ENCODE data around the gene PAPOLB. TPM values are rescaled to one million over a fixed set of nuclear protein-coding genes. Genes with fewer than 3 reads are reported as not detected.

The PAPOLB gene
- total and polyA plus RNA-seq, 2 donors (not counting 3 experiments of a cell fraction or from before 2014, with no cell fraction given) = 0.07 TPM; not detected in 1

DNA sequence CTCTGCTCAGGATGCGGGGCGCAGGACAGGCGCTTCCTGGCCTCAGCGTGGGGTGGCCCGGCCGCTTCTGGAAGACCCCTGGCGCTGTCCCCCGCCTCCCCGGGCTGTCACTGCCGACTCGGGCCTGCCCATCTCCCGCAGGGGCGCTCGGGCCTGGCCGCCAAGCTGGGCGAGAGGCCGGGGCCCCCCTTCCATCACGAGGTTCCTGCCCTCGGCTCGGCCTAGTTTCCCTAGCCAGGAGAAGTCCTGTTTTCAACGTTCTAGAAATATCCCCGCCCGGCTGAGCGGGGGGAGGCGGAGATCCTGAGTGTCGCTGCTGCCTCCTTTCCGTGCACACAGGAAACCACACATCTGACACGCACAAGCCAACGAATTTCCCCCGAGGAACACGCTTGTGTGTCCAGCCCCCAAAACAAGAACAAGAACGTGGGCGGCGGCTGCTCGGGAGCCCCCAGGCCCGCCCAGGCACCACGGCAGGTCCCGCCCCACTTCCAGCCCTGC, 52.7 kb downstream of the PAPOLB start:
- intact Hi-C loops (cut with micrococcal nuclease) (no loop called here), dilution Hi-C loops (cut with MboI; ENCODE audit: extremely low pct_ligation_motif_present, low sequenced_read_pairs) (no loop called here)
- no peaks in the 10 kb centered on the region for H3K9me3 ChIP-seq (replicated peaks; ENCODE audit: control insufficient read depth, insufficient read depth, low read length)
- H3K4me1 ChIP-seq (ENCODE audit: control insufficient read depth, extremely low read depth, insufficient read depth, low read length) = no peaks in the 10 kb centered on the region
- POLR2A ChIA-PET = no interaction called here
- no peaks in the 10 kb centered on the region for H3K27me3 ChIP-seq (ENCODE audit: control insufficient read depth in 2 of 2, insufficient read depth in 2 of 2, low read length in 2 of 2)
- no peak overlapping the region for H3K4me3 ChIP-seq (replicated peaks in 1 of 3; ENCODE audit: insufficient read depth in 1 of 3, low read depth in 1 of 3, low read length in 3 of 3)
- H2AFZ ChIP-seq (ENCODE audit: low read depth, low read length) = no peak overlapping the region
- H3K4me2 ChIP-seq (ENCODE audit: insufficient read depth, low read length) = no peak overlapping the region
- no TSS peak for BruUV-seq (replicated peaks)
- H3K27ac ChIP-seq (ENCODE audit: insufficient read depth, low read depth, low read length) = no peak overlapping the region
- CTCF ChIA-PET = interaction anchor here (1.1 kb wide), 1 partner anchor 8 kb away, joined by 4 read pairs; no protein-coding TSS in a partner anchor
- H4K20me1 ChIP-seq (replicated peaks; ENCODE audit: control insufficient read depth, extremely low read depth, insufficient read depth, low read length) = no peaks in the 10 kb centered on the region
- H3K9ac ChIP-seq (replicated peaks; ENCODE audit: extremely low read depth, insufficient read depth, low read length) = no peak overlapping the region
- DNase-seq (ENCODE audit: low read depth, low spot score) (no peak), FAIRE-seq (no peak)
- TF ChIP-seq, protein P1, sequence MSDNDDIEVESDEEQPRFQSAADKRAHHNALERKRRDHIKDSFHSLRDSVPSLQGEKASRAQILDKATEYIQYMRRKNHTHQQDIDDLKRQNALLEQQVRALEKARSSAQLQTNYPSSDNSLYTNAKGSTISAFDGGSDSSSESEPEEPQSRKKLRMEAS (IDR thresholded peaks at IDR 0.05; ENCODE audit: insufficient read depth, insufficient read length) = no peak
- TF ChIP-seq FOS (IDR thresholded peaks at IDR 0.05; ENCODE audit: borderline replicate concordance, insufficient read depth, low read length) (no peak), JUN (IDR thresholded peaks at IDR 0.05; ENCODE audit: borderline replicate concordance, insufficient read depth, insufficient read length, low read depth) (no peak), POLR2AphosphoS5 (IDR thresholded peaks at IDR 0.05; ENCODE audit: insufficient read depth, low read depth, low read length) (no peak), POLR2A (IDR thresholded peaks at IDR 0.05; ENCODE audit: low read depth, low read length) (no peak), GATA2 (IDR thresholded peaks at IDR 0.05; ENCODE audit: insufficient read depth, insufficient read length, low read depth, low read length) (no peak), MYC (IDR thresholded peaks at IDR 0.05; ENCODE audit: low read depth, low read length) (no peak), EZH2 (IDR thresholded peaks at IDR 0.05; ENCODE audit: borderline replicate concordance, low read depth, low read length, severe bottlenecking) (no peak)
- TF ChIP-seq, protein P2, sequence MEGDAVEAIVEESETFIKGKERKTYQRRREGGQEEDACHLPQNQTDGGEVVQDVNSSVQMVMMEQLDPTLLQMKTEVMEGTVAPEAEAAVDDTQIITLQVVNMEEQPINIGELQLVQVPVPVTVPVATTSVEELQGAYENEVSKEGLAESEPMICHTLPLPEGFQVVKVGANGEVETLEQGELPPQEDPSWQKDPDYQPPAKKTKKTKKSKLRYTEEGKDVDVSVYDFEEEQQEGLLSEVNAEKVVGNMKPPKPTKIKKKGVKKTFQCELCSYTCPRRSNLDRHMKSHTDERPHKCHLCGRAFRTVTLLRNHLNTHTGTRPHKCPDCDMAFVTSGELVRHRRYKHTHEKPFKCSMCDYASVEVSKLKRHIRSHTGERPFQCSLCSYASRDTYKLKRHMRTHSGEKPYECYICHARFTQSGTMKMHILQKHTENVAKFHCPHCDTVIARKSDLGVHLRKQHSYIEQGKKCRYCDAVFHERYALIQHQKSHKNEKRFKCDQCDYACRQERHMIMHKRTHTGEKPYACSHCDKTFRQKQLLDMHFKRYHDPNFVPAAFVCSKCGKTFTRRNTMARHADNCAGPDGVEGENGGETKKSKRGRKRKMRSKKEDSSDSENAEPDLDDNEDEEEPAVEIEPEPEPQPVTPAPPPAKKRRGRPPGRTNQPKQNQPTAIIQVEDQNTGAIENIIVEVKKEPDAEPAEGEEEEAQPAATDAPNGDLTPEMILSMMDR (IDR thresholded peaks at IDR 0.05; ENCODE audit: extremely low read depth in 1 of 2, insufficient read depth in 1 of 2, low read depth in 1 of 2, low read length in 2 of 2) = no peak
- H3K36me3 ChIP-seq (ENCODE audit: control insufficient read depth in 2 of 2, extremely low read depth in 1 of 2, insufficient read depth in 2 of 2, low read length in 2 of 2) = no peaks in the 10 kb centered on the region
- no peaks in the 10 kb centered on the region for H3K79me2 ChIP-seq (ENCODE audit: control insufficient read depth, insufficient read depth, low read length)
- no peaks in the 10 kb centered on the region for H3K9me1 ChIP-seq (replicated peaks; ENCODE audit: control insufficient read depth, extremely low read depth, insufficient read depth, low read length)
